GM10266 (cell line): ENCODE results near the gene ABI3.
"Not testable (repeated sequence)": the region's sequence is repeated elsewhere in the genome, so short reads cannot be mapped to it uniquely, and the experiment has no call there.

ENCODE experiments used
- DNase-seq: peaks from one replicate; pipeline ENCODE4 v3.0.0; 2012; ENCODE audit errors: extremely low spot score
- TF ChIP-seq, protein P1 (sequence below): IDR thresholded peaks from 2 replicates; pipeline ENCODE4 v1.5.1; 2012; ENCODE audit warnings: mild to moderate bottlenecking, low read depth; ENCODE audit not compliant: control insufficient read depth, insufficient read depth; ENCODE audit errors: missing control alignments

ABI3 gene, protein sequence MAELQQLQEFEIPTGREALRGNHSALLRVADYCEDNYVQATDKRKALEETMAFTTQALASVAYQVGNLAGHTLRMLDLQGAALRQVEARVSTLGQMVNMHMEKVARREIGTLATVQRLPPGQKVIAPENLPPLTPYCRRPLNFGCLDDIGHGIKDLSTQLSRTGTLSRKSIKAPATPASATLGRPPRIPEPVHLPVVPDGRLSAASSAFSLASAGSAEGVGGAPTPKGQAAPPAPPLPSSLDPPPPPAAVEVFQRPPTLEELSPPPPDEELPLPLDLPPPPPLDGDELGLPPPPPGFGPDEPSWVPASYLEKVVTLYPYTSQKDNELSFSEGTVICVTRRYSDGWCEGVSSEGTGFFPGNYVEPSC

DNA sequence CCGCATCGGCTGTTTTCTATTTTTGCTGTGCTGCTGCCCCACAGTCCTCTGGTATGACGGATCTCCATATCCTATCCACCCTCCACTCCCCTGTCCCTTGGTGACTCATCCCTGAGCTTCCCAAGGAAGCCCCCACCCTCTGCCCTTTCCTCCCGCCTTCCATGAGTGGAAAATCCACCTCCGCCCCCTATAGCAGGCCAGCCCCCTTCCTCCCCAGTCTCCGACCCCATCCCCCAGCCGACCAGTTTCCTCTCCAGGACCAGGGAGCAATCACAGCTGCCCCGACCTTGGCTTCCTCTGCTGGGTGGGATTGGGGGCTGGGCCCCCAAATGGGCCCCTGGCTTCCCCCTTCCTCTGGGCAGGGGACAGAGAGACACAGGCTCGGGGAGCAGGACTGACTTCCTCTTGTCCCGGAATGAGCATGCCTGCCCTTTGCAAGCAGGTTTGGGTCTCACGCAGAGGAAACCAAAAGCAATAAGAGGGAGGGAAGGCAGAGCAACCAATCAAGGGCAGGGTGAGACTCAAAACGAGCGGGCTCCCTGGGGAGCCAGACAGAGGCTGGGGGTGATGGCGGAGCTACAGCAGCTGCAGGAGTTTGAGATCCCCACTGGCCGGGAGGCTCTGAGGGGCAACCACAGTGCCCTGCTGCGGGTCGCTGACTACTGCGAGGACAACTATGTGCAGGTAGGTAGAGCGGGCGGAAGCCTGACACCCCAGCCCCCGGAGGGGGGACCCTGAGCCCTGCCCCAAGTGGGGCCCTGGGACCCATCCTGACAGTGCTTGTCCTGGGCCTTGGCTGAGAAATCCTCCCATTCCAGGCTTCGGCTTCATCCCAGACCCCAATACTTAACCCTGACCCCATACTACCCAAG, at the start of gene ABI3, which contains the start of gene GNGT2:
TSS of gene ABI3 (plus strand) at position 550 of the 872 bp plus-strand sequence. CDS start at position 568, 18 bp downstream.
TSS of gene GNGT2 (minus strand) at position 417 of the 872 bp plus-strand sequence. CDS start 3,152 bp downstream, outside the sequence.
- peak; percentile 87 for DNase-seq
- TF ChIP-seq, protein P1, sequence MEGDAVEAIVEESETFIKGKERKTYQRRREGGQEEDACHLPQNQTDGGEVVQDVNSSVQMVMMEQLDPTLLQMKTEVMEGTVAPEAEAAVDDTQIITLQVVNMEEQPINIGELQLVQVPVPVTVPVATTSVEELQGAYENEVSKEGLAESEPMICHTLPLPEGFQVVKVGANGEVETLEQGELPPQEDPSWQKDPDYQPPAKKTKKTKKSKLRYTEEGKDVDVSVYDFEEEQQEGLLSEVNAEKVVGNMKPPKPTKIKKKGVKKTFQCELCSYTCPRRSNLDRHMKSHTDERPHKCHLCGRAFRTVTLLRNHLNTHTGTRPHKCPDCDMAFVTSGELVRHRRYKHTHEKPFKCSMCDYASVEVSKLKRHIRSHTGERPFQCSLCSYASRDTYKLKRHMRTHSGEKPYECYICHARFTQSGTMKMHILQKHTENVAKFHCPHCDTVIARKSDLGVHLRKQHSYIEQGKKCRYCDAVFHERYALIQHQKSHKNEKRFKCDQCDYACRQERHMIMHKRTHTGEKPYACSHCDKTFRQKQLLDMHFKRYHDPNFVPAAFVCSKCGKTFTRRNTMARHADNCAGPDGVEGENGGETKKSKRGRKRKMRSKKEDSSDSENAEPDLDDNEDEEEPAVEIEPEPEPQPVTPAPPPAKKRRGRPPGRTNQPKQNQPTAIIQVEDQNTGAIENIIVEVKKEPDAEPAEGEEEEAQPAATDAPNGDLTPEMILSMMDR, result no peak

DNA sequence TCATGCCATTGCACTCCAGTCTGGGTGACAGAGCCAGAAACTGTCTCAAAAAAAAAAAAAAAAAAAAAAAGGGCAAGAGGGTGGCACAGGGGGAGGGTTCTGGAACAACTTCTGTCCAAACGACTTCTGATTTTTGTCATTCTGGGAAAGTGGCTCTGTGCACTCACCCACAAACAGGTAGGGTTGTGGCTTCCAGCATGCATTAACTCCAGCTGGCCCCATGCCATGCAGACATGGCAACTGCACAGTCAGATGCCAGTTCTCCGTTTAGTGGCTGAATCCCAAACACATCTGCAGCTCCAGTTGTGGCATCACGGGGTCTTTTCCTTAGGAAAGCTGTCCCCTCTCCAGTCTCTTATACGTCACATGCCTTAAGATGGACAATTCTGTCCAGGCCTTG, 47.6 kb upstream of the ABI3 start:
- TF ChIP-seq, protein P1, result no peak
- DNase-seq, result no peak

DNA sequence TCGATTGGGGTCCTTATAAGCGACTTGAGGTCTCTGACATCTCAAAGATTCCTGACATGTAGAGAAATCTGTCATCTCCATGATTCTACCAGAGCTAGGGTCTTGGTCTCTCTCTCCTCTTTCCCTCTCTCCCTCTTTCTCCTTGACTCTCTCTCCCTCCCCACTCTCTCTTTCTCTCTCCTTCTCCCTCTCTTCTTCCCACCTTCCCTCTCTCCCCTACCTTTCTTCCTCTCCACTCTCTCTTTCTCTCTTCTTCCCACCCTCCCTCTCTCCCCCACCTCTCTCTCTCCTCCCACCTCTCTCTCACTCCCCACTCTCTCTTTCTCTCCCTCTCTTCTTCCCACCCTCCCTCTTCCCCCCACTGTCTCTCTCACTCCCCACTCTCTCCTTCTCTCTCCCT, 45.4 kb upstream of the ABI3 start:
- no peak for DNase-seq
- TF ChIP-seq, protein P1, result no peak

DNA sequence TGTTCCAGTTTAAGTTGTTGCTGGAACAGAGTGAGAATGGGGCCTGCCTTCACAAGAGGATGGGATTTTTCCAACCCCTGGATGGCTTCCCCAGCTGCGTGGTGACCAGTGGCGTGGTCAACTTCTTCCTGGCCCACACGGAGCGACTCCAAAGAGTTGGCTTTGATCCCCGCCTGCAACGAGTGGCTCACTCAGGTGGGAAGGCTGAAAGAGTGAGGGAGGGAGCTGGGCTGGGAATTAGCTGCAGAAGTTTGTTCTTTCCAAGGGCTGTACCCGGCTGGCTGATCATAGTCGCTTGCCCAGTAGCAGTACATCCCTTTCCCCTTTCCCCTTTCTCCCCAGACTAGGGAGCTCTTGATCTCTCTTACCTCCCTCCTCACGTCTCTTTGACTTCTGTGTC, 41.8 kb upstream of the ABI3 start:
- TF ChIP-seq, protein P1, result no peak
- DNase-seq, result no peak

DNA sequence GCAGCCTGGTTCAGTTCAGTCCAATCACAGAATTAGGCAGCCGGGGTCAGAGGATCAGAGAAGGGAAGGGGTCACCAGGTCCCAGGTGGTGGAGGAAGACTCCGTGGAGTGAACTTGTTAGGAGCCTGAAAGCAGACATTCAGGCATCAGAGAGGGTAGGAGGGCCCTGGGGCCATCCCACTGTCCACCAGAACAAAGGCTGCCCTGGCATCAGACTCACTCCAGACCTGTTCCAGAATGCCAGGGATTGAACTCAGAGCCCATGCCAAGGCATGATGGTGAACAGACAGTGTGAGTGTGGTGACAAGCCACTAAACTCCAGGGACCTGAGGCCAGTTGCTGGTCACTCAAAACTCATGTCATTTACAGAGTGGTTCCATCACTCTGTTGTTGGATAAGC, 40.3 kb upstream of the ABI3 start:
- DNase-seq, result no peak
- TF ChIP-seq, protein P1, result no peak

DNA sequence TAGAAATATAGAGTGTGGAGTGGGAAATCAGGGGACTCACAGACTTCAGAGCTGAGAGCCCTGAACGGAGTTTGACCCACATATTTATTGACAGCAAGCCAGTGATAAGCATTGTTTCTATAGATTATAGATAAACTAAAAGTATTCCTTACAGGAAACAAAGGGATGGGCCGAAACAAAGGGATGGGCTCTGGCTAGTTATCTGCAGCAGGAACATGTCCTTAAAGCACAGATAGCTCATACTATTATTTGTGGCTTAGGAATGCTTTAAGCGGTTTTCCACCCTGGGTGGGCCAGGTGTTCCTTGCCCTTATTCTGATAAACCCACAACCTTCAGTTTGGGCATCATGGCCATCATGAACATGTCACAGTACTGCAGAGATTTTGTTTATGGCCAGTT, 39.8 kb upstream of the ABI3 start:
- DNase-seq, result not testable (repeated sequence)

DNA sequence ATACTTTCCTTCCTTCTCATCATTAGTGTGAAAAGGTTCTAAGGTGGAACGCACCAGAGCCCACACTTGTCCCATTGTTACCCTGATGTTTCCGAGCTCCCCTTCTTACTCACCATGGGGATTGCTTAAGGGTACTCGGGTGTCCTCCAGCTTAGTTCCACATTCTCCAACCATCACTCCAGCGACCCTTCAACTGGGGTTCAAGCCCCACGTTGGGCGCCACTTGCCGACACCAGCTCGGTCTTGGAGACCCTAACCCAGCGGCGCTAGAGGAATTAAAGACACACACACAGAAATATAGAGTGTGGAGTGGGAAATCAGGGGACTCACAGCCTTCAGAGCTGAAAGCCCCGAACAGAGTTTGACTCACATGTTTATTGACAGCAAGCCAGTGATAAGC, 34.5 kb upstream of the ABI3 start:
- not testable (repeated sequence) for DNase-seq

DNA sequence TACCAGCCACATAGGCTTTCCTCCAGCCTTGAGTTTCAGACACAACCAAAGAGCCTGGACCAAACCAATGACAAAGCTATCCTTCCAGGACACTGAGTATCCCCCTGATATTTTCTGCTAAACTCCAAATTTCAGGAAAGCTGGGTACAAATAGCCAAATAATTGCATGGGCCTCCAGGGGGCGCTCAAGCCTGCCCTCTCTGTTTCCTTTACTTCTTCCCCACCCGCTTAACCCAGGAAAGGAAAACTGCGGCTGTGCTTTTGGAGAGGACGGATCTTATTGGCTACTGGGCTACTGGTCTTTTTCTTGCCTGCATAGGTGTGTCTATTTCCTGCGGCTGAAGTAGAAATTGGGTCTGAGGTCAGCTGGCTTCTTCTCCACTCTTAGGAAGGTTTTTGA, 30.2 kb upstream of the ABI3 start:
- DNase-seq, result peak; percentile 62
- TF ChIP-seq, protein P1, result peak; percentile 79
